GM12891 (cell line): ENCODE data around the gene NKAIN2.

Experiments
- POLR2A ChIP-seq: IDR thresholded peaks from 2 replicates; pipeline ENCODE4 v1.6.1; 2011; ENCODE audit warnings: low read depth, low read length, control low read depth
- POLR2AphosphoS5 ChIP-seq: IDR thresholded peaks from 2 replicates; pipeline ENCODE4 v1.6.1; 2011; ENCODE audit warnings: low read depth, low read length, control low read depth
- POU2F2 ChIP-seq: IDR thresholded peaks from 2 replicates; pipeline ENCODE4 v1.6.1; 2011; ENCODE audit warnings: low read depth, mild to moderate bottlenecking, control low read depth, low read length, moderate library complexity
- SPI1 ChIP-seq: IDR thresholded peaks from 2 replicates; pipeline ENCODE4 v1.6.1; 2011; ENCODE audit warnings: low read depth, low read length, control low read depth
- TAF1 ChIP-seq: IDR thresholded peaks from 2 replicates; pipeline ENCODE4 v1.6.1; 2011; ENCODE audit warnings: low read depth, low read length, control low read depth

DNA sequence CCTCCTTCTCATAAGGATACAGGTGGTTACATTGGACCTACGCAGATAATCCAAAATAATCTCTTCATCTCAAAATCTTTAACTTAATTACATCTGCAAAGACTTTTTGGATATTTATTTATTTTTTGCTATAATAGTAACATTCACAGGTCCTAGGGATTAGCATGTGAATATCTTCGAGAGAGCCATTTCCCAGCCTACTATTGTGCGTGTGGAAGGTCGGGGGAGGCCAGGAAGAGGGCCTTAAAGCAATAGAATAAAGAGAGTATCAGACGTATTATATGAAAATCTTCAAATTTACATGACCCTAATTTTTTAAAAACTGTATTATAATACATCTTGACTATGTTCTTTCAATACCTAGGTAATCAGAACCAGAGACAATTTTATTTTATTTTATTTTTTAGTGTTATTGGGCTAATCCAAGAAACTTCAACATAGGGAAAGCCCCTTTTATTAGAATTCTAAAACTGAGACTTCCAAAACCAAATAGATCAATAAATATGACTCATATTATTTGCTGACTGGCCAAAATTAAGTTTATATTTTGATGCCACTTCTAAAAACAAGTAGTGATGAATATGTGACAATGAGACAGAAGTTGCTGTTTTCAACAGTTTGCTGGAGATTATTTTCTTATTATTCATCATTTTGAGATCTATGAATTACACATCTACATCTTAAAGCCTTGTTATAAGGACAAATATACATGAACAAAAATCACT lies 536.1 kb downstream of the NKAIN2 start:
- TF ChIP-seq POLR2A (no peak), POLR2AphosphoS5 (no peak), SPI1 (no peak), TAF1 (no peak), POU2F2 (no peak)
